ENCODE measurements around the gene NEDD8.

The NEDD8 gene

GRCh38 chr14:24185026-24185425, 47.1 kb downstream of the NEDD8 start:
- ChIA-PET CTCF (interaction anchor here (0.9 to 2.2 kb wide), 2 partner anchors 24 to 112 kb away, joined by 5 to 8 read pairs; partner anchors contain the start of gene IRF9), POLR2A (interaction anchor here (0.5 to 1.0 kb wide), 2 partner anchors 14 to 91 kb away, joined by 3 to 8 read pairs; partner anchors contain the start of gene PCK2)
- no peak overlapping the region for H3K27ac ChIP-seq (ENCODE audit: extremely low read depth, low read depth, low read length)
- TF ChIP-seq ZNF692 (tag by site-specific recombination; IDR thresholded peaks at IDR 0.05) (no peak), WT1 (tag by site-specific recombination; IDR thresholded peaks at IDR 0.05) (no peak), PRDM10 (tag by site-specific recombination; IDR thresholded peaks at IDR 0.05) (no peak), ZNF112 (tag by site-specific recombination; IDR thresholded peaks at IDR 0.05) (no peak), ZNF623 (tag by site-specific recombination; IDR thresholded peaks at IDR 0.05) (no peak), ZNF324 (tag by site-specific recombination; IDR thresholded peaks at IDR 0.05) (no peak), ZNF354C (tag by site-specific recombination; IDR thresholded peaks at IDR 0.05; ENCODE audit: borderline replicate concordance, low read depth) (no peak), ZNF23 (tag by site-specific recombination; IDR thresholded peaks at IDR 0.05; ENCODE audit: borderline replicate concordance) (no peak), ZNF473 (tag by site-specific recombination; IDR thresholded peaks at IDR 0.05) (no peak), ZNF416 (tag by site-specific recombination; IDR thresholded peaks at IDR 0.05) (no peak), ZNF433 (tag by site-specific recombination; IDR thresholded peaks at IDR 0.05; ENCODE audit: low read depth) (no peak), SP2 (tag by site-specific recombination; IDR thresholded peaks at IDR 0.05) (no peak)
- no peaks in the 10 kb centered on the region for H3K9me3 ChIP-seq (ENCODE audit: control insufficient read depth, insufficient read depth, low read depth, low read length)
- H3K4me3 ChIP-seq (ENCODE audit: low read depth, low read length): no peak overlapping the region
- peaks cover 7% of the 10 kb centered on the region; the same call in 1 of the 2 replicates for H3K4me1 ChIP-seq (ENCODE audit: control insufficient read depth, insufficient read depth, low read length)
- peaks cover 0 to 84% of the 10 kb centered on the region in 2 experiments; a peak in 2 of 3 replicates for H3K36me3 ChIP-seq (ENCODE audit: control insufficient read depth in 2 of 2, insufficient read depth in 1 of 2, low read length in 2 of 2)

GRCh38 chr14:24184104-24184970, 47.8 kb downstream of the NEDD8 start:
- H3K9me3 ChIP-seq (ENCODE audit: control insufficient read depth, insufficient read depth, low read depth, low read length): no peaks in the 10 kb centered on the region
- H3K4me3 ChIP-seq (ENCODE audit: low read depth, low read length): no peak overlapping the region
- POLR2A ChIA-PET: no interaction called here
- H3K4me1 ChIP-seq (ENCODE audit: control insufficient read depth, insufficient read depth, low read length): peaks cover 7% of the 10 kb centered on the region; the same call in 1 of the 2 replicates
- CTCF ChIA-PET: interaction anchor here (2.2 kb wide), 1 partner anchor 23 kb away, joined by 8 read pairs; the partner anchor contains the start of gene IRF9
- H3K27ac ChIP-seq (ENCODE audit: extremely low read depth, low read depth, low read length): no peak overlapping the region
- peaks cover 0 to 85% of the 10 kb centered on the region in 2 experiments; a peak in 2 of 3 replicates for H3K36me3 ChIP-seq (ENCODE audit: control insufficient read depth in 2 of 2, insufficient read depth in 1 of 2, low read length in 2 of 2)
- TF ChIP-seq SALL2 (tag by site-specific recombination; IDR thresholded peaks at IDR 0.05; ENCODE audit: borderline replicate concordance) (no peak), OVOL3 (tag by site-specific recombination; IDR thresholded peaks at IDR 0.05) (no peak), MZF1 (tag by site-specific recombination; IDR thresholded peaks at IDR 0.05; ENCODE audit: borderline replicate concordance) (no peak), GLI4 (tag by site-specific recombination; IDR thresholded peaks at IDR 0.05) (no peak), SP3 (tag by site-specific recombination; IDR thresholded peaks at IDR 0.05) (no peak), ZFP41 (tag by site-specific recombination; IDR thresholded peaks at IDR 0.05; ENCODE audit: borderline replicate concordance) (no peak), ZNF169 (tag by site-specific recombination; IDR thresholded peaks at IDR 0.05) (no peak), ZNF544 (tag by site-specific recombination; IDR thresholded peaks at IDR 0.05) (no peak), ZSCAN5A (tag by site-specific recombination; IDR thresholded peaks at IDR 0.05) (no peak), ZNF292 (tag by site-specific recombination; IDR thresholded peaks at IDR 0.05; ENCODE audit: borderline replicate concordance, low read depth) (no peak), ZNF747 (tag by site-specific recombination; IDR thresholded peaks at IDR 0.05) (no peak), ZSCAN16 (tag by site-specific recombination; IDR thresholded peaks at IDR 0.05) (no peak)
- TF ChIP-seq, protein P1, sequence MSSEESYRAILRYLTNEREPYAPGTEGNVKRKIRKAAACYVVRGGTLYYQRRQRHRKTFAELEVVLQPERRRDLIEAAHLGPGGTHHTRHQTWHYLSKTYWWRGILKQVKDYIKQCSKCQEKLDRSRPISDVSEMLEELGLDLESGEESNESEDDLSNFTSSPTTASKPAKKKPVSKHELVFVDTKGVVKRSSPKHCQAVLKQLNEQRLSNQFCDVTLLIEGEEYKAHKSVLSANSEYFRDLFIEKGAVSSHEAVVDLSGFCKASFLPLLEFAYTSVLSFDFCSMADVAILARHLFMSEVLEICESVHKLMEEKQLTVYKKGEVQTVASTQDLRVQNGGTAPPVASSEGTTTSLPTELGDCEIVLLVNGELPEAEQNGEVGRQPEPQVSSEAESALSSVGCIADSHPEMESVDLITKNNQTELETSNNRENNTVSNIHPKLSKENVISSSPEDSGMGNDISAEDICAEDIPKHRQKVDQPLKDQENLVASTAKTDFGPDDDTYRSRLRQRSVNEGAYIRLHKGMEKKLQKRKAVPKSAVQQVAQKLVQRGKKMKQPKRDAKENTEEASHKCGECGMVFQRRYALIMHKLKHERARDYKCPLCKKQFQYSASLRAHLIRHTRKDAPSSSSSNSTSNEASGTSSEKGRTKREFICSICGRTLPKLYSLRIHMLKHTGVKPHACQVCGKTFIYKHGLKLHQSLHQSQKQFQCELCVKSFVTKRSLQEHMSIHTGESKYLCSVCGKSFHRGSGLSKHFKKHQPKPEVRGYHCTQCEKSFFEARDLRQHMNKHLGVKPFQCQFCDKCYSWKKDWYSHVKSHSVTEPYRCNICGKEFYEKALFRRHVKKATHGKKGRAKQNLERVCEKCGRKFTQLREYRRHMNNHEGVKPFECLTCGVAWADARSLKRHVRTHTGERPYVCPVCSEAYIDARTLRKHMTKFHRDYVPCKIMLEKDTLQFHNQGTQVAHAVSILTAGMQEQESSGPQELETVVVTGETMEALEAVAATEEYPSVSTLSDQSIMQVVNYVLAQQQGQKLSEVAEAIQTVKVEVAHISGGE (tag by site-specific recombination; conservative IDR thresholded peaks at IDR 0.05; ENCODE audit: low read depth): no peak

All from HEK293 (cell line).